Measurements from ENCODE around the gene MACROD2. TPM values are rescaled to one million over a fixed set of nuclear protein-coding genes. Genes with fewer than 3 reads are reported as not detected.

MACROD2 gene
- total RNA-seq, 4 donors from 2014 or later = 12.6 to 60.3 (median 18.9) TPM

DNA sequence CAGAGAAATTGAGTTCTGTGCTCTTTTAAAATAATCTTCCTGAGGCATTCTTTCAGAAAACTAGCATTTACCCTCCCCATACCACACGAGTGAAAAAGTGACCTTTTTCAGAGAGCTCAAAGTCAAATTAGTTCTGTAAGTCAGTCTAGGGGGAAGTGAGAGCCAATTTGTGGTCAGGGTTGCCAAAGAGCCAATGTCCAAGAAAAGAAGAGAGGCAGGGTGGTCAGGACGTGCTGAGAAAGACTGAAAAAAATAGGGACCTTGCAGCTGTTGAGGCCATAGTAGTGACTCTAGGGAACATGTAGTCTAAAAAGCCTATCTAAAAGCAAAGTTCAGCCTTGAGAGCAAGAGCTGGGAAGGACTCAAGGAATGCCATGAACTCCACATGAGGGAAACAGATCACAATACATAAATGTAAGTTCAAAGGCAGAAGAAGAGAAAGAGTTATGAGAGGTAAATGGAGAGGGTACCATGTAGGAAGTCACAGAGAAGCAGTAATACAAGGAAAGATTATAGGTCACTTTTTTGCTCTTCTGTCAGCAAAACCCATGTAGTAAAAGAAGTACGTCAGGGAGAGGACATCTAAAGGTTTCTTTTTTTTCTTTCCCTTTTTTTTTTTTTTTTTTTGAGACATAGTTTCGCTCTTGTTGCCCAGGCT is 907.2 kb downstream of the MACROD2 start:
- TF ChIP-seq EP300 (IDR thresholded peaks at IDR 0.05) (no peak), CTCF (IDR thresholded peaks at IDR 0.05) (no peak), POLR2AphosphoS5 (IDR thresholded peaks at IDR 0.05) (no peak), POLR2A (IDR thresholded peaks at IDR 0.05) (no peak)
- DNase-seq (ENCODE audit: low spot score in 2 of 2) = no peak
- 78% methylated on average over 4 of the region's 4 CpGs for WGBS
- no peaks in the 10 kb centered on the region for H3K4me1 ChIP-seq
- H3K27me3 ChIP-seq = no peaks in the 10 kb centered on the region
- H3K27ac ChIP-seq = no peak overlapping the region
- no peaks in the 10 kb centered on the region for H3K36me3 ChIP-seq
- H3K4me3 ChIP-seq = no peak overlapping the region
- H3K9me3 ChIP-seq = no peaks in the 10 kb centered on the region

DNA sequence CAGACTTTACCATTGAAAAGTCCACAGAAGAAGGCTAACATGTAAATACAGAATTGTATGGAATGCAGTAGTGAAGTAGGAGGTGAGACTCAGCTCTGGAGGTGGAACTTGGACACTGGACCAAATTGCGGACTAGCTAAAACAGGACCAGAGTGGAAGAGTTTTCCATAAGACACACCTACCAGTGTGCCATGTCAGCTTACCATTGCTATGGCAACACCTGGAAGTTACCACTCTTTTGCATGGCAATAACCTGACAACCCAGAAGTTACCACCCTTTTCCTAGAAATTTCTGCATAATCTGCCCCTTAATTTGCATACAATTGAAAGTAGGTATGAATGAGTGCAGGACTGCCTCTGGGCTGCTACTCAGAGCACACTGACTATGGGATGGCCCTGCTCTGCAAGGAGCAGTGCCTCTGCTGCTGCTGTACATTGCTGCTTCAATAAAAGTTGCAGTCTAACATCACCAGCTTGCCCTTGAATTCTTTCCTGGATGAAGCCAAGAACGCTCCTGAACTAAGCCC is 911.7 kb downstream of the MACROD2 start:
- Histone ChIP-seq H3K4me1 (no peaks in the 10 kb centered on the region), H3K9me3 (no peaks in the 10 kb centered on the region), H3K27ac (no peak overlapping the region), H3K4me3 (no peak overlapping the region), H3K36me3 (no peaks in the 10 kb centered on the region), H3K27me3 (no peaks in the 10 kb centered on the region)
- 92% methylated on average over 2 of the region's 2 CpGs for WGBS
- no peak for DNase-seq (ENCODE audit: low spot score in 2 of 2)
- TF ChIP-seq POLR2AphosphoS5 (IDR thresholded peaks at IDR 0.05) (no peak), EP300 (IDR thresholded peaks at IDR 0.05) (no peak), CTCF (IDR thresholded peaks at IDR 0.05) (no peak), POLR2A (IDR thresholded peaks at IDR 0.05) (no peak)

DNA sequence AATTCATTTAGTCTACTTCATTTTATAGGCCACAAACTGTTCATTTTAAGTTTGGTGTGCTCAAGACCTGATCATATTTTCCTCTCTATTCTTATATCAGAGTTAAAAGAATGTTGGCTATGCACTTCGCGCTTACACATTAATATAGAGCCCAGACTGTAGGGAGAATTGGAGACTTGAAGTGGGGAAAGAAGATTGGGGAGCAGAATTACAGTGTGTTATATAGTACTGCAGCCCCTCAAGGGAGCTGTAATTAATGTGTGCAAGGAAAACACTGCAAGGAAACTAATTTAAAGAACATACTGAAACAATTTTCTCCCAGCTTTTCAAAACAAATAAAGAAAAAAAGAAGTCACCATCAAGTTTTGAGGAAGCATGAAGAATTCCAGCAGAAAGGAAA is 914.8 kb downstream of the MACROD2 start:
- Histone ChIP-seq H3K9me3 (no peaks in the 10 kb centered on the region), H3K4me1 (no peaks in the 10 kb centered on the region), H3K27me3 (no peaks in the 10 kb centered on the region), H3K4me3 (no peak overlapping the region), H3K36me3 (no peaks in the 10 kb centered on the region), H3K27ac (no peak overlapping the region)
- no peak for TF ChIP-seq CTCF (IDR thresholded peaks at IDR 0.05)
- TF ChIP-seq POLR2AphosphoS5 (IDR thresholded peaks at IDR 0.05) = no peak
- no peak for TF ChIP-seq POLR2A (IDR thresholded peaks at IDR 0.05)
- TF ChIP-seq EP300 (IDR thresholded peaks at IDR 0.05) = no peak
- 79% methylated on average over 2 of the region's 2 CpGs for WGBS
- no peak for DNase-seq (ENCODE audit: low spot score in 2 of 2)

DNA sequence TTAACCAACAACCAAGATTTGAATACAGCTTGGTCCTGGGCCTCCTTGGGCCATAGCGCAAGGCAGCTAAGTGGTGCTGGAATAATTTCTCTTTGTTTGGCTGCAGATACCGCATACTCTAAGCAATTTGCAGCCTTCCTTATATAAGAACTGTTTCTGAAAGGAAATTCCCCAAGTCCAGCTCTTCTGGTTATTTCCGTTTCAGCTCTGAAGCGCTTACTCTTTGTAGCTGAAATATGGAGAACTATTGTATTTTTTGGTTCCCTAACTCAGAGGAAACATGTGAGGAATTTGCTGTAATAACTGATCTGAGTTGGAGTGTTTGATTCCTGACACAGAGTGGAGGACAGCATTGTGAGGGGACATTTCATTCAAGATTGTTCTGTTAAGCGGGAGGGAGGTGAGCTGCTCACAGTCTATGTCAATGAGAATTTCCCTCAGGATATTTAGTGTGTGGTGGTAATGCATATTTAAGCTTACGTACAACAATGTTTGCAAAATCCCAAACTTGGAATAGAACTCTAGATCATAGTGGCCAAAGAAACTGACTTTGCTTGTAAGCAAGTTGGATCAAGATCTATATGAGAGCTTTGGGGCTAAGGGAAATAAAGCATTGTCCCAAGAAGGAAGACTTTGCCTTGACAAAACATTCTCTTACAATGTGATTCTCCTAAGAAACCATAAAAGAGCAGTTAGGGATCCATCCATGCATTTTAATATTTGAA is 918.7 kb downstream of the MACROD2 start:
- Histone ChIP-seq H3K27me3 (no peaks in the 10 kb centered on the region), H3K9me3 (no peaks in the 10 kb centered on the region), H3K27ac (no peak overlapping the region), H3K4me1 (peaks cover 3% of the 10 kb centered on the region), H3K4me3 (no peak overlapping the region), H3K36me3 (no peaks in the 10 kb centered on the region)
- TF ChIP-seq POLR2AphosphoS5 (IDR thresholded peaks at IDR 0.05) (no peak), CTCF (IDR thresholded peaks at IDR 0.05) (no peak), POLR2A (IDR thresholded peaks at IDR 0.05) (no peak), EP300 (IDR thresholded peaks at IDR 0.05) (no peak)
- no peak for DNase-seq (ENCODE audit: low spot score in 2 of 2)
- WGBS = 73% methylated on average over 6 of the region's 6 CpGs

DNA sequence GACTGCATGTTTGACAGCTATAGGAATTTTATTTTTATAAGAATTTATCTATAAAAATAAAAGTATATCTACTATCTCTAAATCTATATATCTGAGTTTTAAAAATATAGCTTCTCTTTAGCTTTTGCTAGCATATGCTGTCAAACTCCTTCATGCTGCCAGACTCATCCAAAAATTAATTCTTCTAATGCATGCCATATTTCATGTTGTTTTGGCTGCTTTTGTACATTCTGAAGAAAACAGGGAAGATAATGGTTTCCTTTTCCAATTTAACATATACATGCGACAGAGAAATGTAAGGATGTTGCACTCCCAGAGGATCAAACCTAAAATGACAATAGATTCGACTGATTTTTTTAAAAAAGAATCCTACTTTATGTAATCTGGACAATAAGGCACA is 919.3 kb downstream of the MACROD2 start:
- H3K36me3 ChIP-seq = no peaks in the 10 kb centered on the region
- WGBS = 74% methylated on average over 2 of the region's 2 CpGs
- H3K9me3 ChIP-seq = no peaks in the 10 kb centered on the region
- DNase-seq (ENCODE audit: low spot score in 2 of 2) = no peak
- TF ChIP-seq CTCF (IDR thresholded peaks at IDR 0.05) (no peak), POLR2A (IDR thresholded peaks at IDR 0.05) (no peak), POLR2AphosphoS5 (IDR thresholded peaks at IDR 0.05) (no peak), EP300 (IDR thresholded peaks at IDR 0.05) (no peak)
- peaks cover 9% of the 10 kb centered on the region for H3K4me1 ChIP-seq
- no peaks in the 10 kb centered on the region for H3K27me3 ChIP-seq
- H3K27ac ChIP-seq = no peak overlapping the region
- no peak overlapping the region for H3K4me3 ChIP-seq

Measured in suprapubic skin (tissue), 4 donors.